T-helper 1 cell treated with Interleukin-12 subunit alpha and Interleukin-12 subunit beta and Interleukin-4 antibody, amounts not matched to agents 30 μg/mL and 1 μg/mL, for 36 hours (primary cell): Measurements from ENCODE around the gene SWT1.
"Not testable (repeated sequence)": the region's sequence is repeated elsewhere in the genome, so short reads cannot be mapped to it uniquely, and the experiment has no call there.

Experiments
- H3K27ac Mint-ChIP-seq: one replicate; pipeline ENCODE4 v1.8.0; 2021; ENCODE audit warnings: mild to moderate bottlenecking, mixed read lengths
- H3K27me3 Mint-ChIP-seq: one replicate; pipeline ENCODE4 v1.8.0; 2021; ENCODE audit warnings: low read depth, mixed read lengths
- H3K36me3 Mint-ChIP-seq: one replicate; pipeline ENCODE4 v1.8.0; 2021; ENCODE audit warnings: low read depth, mixed read lengths
- H3K4me1 Mint-ChIP-seq: one replicate; pipeline ENCODE4 v1.8.0; 2021; ENCODE audit warnings: low read depth, mixed read lengths
- H3K4me3 Mint-ChIP-seq: one replicate; pipeline ENCODE4 v1.8.0; 2021; ENCODE audit warnings: mild to moderate bottlenecking, moderate library complexity, mixed read lengths
- H3K9me3 Mint-ChIP-seq: one replicate; pipeline ENCODE4 v1.8.0; 2021; ENCODE audit warnings: mixed read lengths

SWT1 gene

GRCh38 chr1:185250063-185250462, 93.1 kb downstream of the SWT1 start:
- Mint-ChIP-seq H3K9me3 (peaks cover 4% of the 10 kb centered on the region), H3K27ac (no peak overlapping the region), H3K4me1 (no peaks in the 10 kb centered on the region), H3K4me3 (no peak overlapping the region), H3K36me3 (peaks cover 4% of the 10 kb centered on the region), H3K27me3 (peaks cover 4% of the 10 kb centered on the region)

GRCh38 chr1:185251928-185252327, 95.0 kb downstream of the SWT1 start:
- H3K4me1 Mint-ChIP-seq, H3K4me3 Mint-ChIP-seq, H3K27me3 Mint-ChIP-seq, H3K36me3 Mint-ChIP-seq, H3K27ac Mint-ChIP-seq, H3K9me3 Mint-ChIP-seq: not testable (repeated sequence)

GRCh38 chr1:185252404-185252803, 95.4 kb downstream of the SWT1 start:
- not testable (repeated sequence) for H3K9me3 Mint-ChIP-seq, H3K36me3 Mint-ChIP-seq, H3K4me1 Mint-ChIP-seq, H3K27me3 Mint-ChIP-seq, H3K4me3 Mint-ChIP-seq, H3K27ac Mint-ChIP-seq

GRCh38 chr1:185255595-185255994, 98.6 kb downstream of the SWT1 start:
- H3K36me3 Mint-ChIP-seq, H3K9me3 Mint-ChIP-seq, H3K4me3 Mint-ChIP-seq, H3K27ac Mint-ChIP-seq, H3K27me3 Mint-ChIP-seq: not testable (repeated sequence)
- peaks cover 13% of the 10 kb centered on the region for H3K4me1 Mint-ChIP-seq

GRCh38 chr1:185257116-185257949, 100.4 kb downstream of the SWT1 start:
- not testable (repeated sequence) for H3K36me3 Mint-ChIP-seq, H3K27me3 Mint-ChIP-seq, H3K9me3 Mint-ChIP-seq
- Mint-ChIP-seq H3K4me3 (peak overlapping the region; percentile 80), H3K4me1 (peaks cover 13% of the 10 kb centered on the region), H3K27ac (peak overlapping the region; percentile 62)

GRCh38 chr1:185257950-185258208, 100.9 kb downstream of the SWT1 start:
- Mint-ChIP-seq H3K4me1 (peaks cover 13% of the 10 kb centered on the region), H3K36me3 (peaks cover 8% of the 10 kb centered on the region), H3K4me3 (peak overlapping the region; percentile 80), H3K27ac (peak overlapping the region; percentile 62), H3K9me3 (peaks cover 9% of the 10 kb centered on the region), H3K27me3 (peaks cover 8% of the 10 kb centered on the region)

- Mint-ChIP-seq H3K4me3 (peak overlapping the region; percentile 2), H3K27me3 (peaks cover 8% of the 10 kb centered on the region), H3K27ac (no peak overlapping the region), H3K9me3 (peaks cover 9% of the 10 kb centered on the region), H3K4me1 (peaks cover 13% of the 10 kb centered on the region), H3K36me3 (peaks cover 10% of the 10 kb centered on the region)
Observed at GRCh38 chr1:185258676-185259075, 101.7 kb downstream of the SWT1 start.

GRCh38 chr1:185260611-185261010, 103.6 kb downstream of the SWT1 start:
- H3K4me1 Mint-ChIP-seq, result peaks cover 13% of the 10 kb centered on the region
- H3K4me3 Mint-ChIP-seq, result no peak overlapping the region
- H3K27ac Mint-ChIP-seq, result no peak overlapping the region
- peaks cover 6% of the 10 kb centered on the region for H3K36me3 Mint-ChIP-seq
- peaks cover 4% of the 10 kb centered on the region for H3K9me3 Mint-ChIP-seq
- peaks cover 5% of the 10 kb centered on the region for H3K27me3 Mint-ChIP-seq

GRCh38 chr1:185262151-185262550, 105.2 kb downstream of the SWT1 start:
- Mint-ChIP-seq H3K4me1 (peaks cover 9% of the 10 kb centered on the region), H3K36me3 (peaks cover 6% of the 10 kb centered on the region), H3K9me3 (peaks cover 4% of the 10 kb centered on the region), H3K27ac (no peak overlapping the region), H3K4me3 (no peak overlapping the region), H3K27me3 (peaks cover 5% of the 10 kb centered on the region)

GRCh38 chr1:185263292-185263691, 106.3 kb downstream of the SWT1 start:
- Mint-ChIP-seq H3K4me3 (no peak overlapping the region), H3K9me3 (peaks cover 4% of the 10 kb centered on the region), H3K36me3 (peaks cover 6% of the 10 kb centered on the region), H3K4me1 (peaks cover 5% of the 10 kb centered on the region), H3K27me3 (peaks cover 5% of the 10 kb centered on the region), H3K27ac (no peak overlapping the region)

GRCh38 chr1:185263780-185264179, 106.8 kb downstream of the SWT1 start:
- Mint-ChIP-seq H3K27ac (no peak overlapping the region), H3K27me3 (peaks cover 5% of the 10 kb centered on the region)

GRCh38 chr1:185265314-185265713, 108.3 kb downstream of the SWT1 start:
- Mint-ChIP-seq H3K4me1 (no peaks in the 10 kb centered on the region), H3K36me3 (peaks cover 4% of the 10 kb centered on the region), H3K4me3 (no peak overlapping the region), H3K27me3 (peaks cover 5% of the 10 kb centered on the region), H3K27ac (no peak overlapping the region), H3K9me3 (peaks cover 4% of the 10 kb centered on the region)

More at GRCh38 chr1:185263780-185264179, 106.8 kb downstream of the SWT1 start:
- Mint-ChIP-seq H3K9me3 (peaks cover 4% of the 10 kb centered on the region), H3K4me3 (no peak overlapping the region), H3K4me1 (peaks cover 1% of the 10 kb centered on the region), H3K36me3 (peaks cover 5% of the 10 kb centered on the region)

- no peak overlapping the region for H3K4me3 Mint-ChIP-seq
- H3K9me3 Mint-ChIP-seq, result no peaks in the 10 kb centered on the region
- no peaks in the 10 kb centered on the region for H3K4me1 Mint-ChIP-seq
- H3K27ac Mint-ChIP-seq, result no peak overlapping the region
- H3K27me3 Mint-ChIP-seq, result no peaks in the 10 kb centered on the region
- peaks cover 5% of the 10 kb centered on the region for H3K36me3 Mint-ChIP-seq
Observed at GRCh38 chr1:185267301-185267700, 110.3 kb downstream of the SWT1 start.

- no peaks in the 10 kb centered on the region for H3K4me1 Mint-ChIP-seq
- no peaks in the 10 kb centered on the region for H3K9me3 Mint-ChIP-seq
- no peak overlapping the region for H3K4me3 Mint-ChIP-seq
- H3K27ac Mint-ChIP-seq, result no peak overlapping the region
- H3K27me3 Mint-ChIP-seq, result no peaks in the 10 kb centered on the region
- H3K36me3 Mint-ChIP-seq, result peaks cover 5% of the 10 kb centered on the region
Observed at GRCh38 chr1:185267701-185268100, 110.7 kb downstream of the SWT1 start.

GRCh38 chr1:185268352-185268751, 111.4 kb downstream of the SWT1 start:
- no peaks in the 10 kb centered on the region for H3K4me1 Mint-ChIP-seq
- no peak overlapping the region for H3K4me3 Mint-ChIP-seq
- H3K9me3 Mint-ChIP-seq, result no peaks in the 10 kb centered on the region
- H3K36me3 Mint-ChIP-seq, result peaks cover 3% of the 10 kb centered on the region
- no peak overlapping the region for H3K27ac Mint-ChIP-seq
- no peaks in the 10 kb centered on the region for H3K27me3 Mint-ChIP-seq

- Mint-ChIP-seq H3K27ac (no peak overlapping the region), H3K9me3 (no peaks in the 10 kb centered on the region), H3K36me3 (peaks cover 2% of the 10 kb centered on the region), H3K4me1 (no peaks in the 10 kb centered on the region), H3K27me3 (no peaks in the 10 kb centered on the region), H3K4me3 (no peak overlapping the region)
Observed at GRCh38 chr1:185271921-185272320, 115.0 kb downstream of the SWT1 start.
